Hematopoietic multipotent progenitor cell treated with erythropoietin and hydrocortisone succinate and interleukin-3 and kit ligand, for 6 days (in vitro differentiated cells): ENCODE data around the gene DYNC1I2.
"Not testable (repeated sequence)": the region's sequence is repeated elsewhere in the genome, so short reads cannot be mapped to it uniquely, and the experiment has no call there.

Experiments
- DNase-seq: peaks from one replicate; pipeline ENCODE4 v3.0.0-alpha.2; 2015

The DYNC1I2 gene

DNA sequence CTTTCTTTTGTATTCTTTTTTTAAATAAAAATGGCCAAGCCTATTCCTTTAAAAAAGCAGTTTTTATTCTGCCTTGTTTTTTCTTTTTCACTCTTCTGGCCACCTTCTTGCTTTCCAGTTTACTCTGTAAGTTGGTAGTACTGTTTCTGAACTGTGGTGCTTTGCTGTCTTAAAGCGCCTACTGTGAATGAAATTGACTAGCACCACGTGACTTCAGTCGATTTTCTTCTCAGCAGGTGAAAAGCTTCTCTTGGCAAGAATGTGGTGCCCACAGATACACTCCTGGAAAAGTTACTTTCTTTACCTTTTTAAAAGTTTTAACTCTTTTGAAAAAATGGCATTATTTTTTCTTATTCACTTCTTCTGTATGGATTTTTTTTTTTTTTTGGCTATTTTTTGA, 32.4 kb downstream of the DYNC1I2 start:
- DNase-seq = no peak

DNA sequence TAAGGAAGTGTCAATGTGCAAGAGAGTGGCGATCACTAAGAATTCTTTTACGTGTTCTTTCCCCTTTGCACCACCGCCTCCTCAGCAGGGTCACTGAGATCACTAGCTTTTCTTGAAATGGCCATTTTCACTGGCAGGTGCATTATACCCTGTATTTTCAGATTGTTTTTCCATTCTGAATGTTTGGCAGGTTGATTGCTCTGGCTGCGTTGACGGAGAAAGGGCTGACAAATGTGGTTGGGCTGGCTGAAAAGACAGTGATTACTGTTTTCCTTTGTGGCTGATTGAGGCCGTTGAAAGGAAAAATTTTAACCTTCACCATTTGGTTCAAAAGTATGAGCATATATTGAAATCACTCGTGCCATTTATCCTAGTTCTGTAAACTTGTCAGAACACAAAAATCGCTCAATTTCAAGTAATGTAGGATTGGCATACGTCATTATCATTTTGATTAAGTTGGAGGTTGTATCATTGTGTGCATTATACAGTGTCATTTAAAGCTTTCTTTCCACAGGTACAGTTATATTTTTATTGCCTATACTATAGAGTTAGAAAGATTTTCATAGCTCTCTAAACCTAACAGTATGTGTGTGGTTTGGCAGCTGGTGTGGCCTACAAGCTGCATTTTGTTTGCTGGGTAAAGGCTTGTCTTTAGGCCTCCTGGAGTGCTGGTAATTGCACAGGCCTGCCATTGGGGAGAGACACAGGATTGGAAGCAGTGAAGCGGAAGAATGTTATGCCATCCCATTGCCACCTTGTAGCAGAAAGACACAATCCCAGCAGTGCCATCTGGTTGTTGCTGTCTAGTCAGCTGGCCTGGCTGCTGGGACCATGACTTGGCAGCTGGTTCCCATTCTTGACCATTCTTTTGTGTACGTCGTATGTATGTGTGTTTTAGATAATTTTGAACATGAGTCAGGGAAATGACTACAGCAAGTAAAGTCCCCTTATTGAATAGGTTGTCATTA, 36.7 kb downstream of the DYNC1I2 start:
- DNase-seq = peak; percentile 13

DNA sequence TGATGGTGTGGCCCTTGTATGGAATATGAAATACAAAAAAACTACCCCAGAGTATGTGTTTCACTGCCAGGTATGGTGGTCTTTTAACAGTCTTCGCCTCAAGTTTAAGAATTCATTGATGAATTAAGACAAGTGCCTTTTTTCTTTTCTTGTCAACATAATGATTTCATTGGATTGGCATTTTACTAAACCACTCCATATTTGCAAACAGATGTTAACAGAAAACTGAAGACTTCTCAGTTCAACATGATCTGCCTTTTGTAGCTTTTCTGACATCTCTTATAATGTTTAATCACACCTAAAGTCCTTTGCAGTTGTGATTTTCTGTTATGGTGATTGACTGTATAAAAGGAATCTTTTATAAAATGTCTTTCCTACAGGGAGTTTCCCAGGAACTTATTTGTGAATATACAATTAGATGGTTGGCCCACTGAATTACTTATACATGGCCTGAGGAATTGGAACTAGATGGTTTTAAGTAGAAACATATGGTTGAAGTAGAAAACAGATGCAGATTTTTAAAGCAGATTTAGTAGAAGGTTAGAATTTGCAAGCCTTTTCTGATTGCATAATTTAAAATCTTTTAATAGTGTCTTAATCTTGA, 39.7 kb downstream of the DYNC1I2 start:
- DNase-seq = no peak

DNA sequence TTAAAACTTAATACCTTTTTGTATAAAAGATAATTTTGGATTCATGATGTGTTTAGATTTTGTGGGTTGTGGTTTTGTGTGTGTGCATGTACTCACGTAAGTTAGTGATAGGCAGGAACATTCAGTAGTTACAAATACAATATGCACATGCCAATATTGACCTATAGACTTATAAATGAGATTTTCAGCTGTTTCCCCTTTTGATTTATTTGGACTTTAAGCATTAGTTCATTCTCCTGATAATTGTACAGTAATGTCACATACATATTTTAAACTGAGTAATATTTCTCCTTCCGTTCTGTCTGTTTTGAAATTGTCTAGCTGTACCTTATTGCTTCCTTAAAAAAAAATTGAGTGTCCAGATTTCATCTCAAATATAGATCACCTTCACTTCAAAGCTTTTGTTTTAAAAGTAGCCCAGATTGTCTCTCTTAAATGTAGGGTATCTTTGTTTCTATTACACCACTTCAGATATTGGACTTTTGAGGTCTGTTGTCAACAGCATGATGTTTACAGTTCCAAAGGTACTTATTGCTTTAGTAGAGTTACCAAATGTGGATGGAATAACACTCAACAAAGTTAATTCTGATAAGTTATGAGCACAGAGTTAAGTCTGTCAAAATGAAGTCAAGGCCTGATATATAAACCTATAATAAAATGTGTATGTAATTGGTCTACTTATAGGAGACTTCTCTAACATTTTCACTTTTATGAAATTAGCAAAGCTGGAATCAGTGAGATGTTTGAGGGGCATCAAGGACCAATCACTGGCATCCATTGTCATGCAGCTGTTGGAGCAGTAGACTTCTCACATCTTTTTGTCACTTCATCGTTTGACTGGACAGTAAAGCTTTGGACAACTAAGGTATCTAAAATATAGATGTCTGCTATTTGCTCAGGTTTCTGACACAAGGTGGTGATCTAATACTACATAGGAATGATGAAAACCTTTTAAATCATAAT, 42.0 kb downstream of the DYNC1I2 start:
- no peak for DNase-seq

DNA sequence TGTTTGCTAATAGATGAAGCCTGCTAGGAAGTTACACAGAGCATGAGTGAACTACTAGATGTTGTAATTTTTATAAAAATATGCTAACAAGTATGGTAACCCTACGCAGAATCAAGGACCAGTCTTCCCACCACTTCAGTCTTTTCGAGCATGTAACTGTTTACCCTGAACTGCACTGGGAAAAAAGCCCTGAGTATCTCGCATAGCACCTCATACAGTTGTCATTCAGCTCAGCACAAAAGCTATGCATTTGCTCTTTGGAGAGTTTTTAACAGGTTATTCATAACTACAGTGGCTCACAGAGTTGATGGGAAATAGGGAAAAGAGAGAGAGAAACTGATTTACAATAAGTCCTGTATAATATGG, 42.7 kb downstream of the DYNC1I2 start:
- no peak for DNase-seq

DNA sequence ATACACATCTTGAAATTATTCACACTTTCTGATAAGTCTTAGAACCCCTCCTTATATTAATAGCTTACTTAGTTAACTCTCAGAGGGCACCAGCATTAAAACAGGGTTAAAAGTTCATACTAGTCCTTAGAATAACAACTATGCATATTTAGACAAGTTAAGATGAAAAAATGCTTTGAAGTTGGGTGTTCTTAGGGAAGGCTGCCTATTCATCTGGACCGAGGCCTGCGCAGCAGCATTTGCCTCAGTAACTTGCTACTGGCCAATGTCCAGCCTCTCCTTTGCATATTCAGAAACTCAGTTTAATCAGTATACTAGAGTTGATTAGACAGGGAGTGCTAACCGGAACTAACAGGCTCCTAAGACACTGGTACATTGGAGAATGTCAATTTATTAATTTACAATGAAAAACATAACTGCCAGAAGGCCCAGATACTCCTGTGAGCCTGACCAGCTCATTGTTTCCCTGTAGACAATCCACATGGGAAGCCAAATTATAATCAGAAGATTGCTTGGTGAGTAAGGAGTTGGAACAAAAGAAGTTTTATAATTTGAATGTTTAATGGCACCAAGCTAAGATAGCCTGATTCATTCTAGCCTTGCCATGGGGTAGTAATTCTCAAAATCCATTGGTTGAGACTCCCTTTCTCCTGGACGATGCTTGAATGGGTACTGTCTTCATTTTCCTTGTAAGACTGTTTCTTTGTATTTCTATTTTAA, 48.9 kb downstream of the DYNC1I2 start:
- DNase-seq = no peak

DNA sequence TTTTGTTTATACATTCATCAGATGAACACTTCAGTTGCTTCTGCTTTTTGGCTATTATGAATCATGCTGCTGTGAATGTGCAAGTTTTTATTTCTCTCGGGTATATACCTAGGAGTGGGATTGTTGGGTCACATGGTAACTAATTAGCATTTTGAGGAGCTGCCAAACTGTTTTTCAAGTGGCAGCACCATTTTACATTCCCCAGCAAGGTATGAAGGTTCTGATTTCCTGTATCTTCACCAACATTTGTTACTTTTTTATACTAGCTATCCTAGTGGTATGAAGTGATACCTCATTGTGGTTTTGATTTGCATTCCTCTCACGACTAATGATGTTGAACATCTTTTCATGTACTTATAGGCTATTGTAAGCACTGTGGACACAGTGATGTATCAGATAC, 53.9 kb downstream of the DYNC1I2 start:
- no peak for DNase-seq

DNA sequence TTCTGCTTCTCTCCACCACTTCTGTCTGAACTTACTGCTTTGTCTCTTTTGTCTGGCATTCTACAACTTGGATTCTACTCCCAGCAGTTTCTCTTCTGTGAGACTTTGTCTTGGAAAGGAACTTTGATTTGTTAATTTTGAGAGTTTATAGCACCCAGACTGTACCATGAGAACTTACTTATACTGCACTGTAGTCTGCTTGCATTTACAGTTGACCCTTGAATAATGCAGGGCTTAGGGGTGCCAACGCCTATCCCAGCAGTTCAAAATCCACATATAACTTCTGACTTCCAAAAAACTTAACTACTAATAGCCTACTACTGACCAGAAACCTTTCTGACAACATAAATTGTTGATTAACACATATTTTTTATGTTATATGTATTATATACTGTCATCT, 55.5 kb downstream of the DYNC1I2 start:
- no peak for DNase-seq

DNA sequence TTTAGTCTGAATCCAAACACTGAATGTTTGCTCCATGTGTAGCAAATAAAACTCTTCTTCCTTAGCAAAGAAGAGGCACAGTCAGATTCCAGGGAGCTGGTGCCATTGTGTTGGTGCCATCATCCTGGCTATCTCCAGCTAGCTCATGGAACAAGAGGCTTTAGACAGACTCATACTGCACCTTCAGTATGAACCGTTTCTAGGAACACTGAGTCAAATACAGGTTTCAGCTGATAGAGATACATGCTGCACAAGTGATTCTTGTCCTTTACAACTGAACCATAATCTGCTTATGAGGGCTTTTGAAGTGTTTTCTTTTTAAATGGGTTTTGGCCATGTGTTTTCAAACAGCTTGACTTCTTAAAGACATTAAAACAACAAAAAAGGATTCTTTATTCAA, 57.9 kb downstream of the DYNC1I2 start:
- no peak for DNase-seq

DNA sequence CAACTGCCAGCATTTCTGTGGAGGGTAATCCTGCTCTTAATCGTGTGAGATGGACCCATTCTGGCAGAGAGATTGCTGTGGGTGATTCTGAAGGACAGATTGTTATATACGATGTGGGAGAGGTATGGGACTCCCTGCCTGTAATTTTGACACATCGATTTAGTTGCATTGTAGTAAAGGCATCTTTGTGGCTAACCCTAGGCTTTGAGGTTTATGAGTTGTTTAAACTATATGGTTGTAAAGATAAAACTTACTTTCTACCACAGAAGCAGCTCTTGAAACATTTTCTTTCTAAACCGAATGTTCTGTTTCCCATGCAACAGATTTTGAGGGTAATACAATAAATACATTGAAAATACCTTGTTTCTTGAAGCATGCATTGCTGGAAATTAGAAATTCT, 58.5 kb downstream of the DYNC1I2 start:
- DNase-seq = no peak

DNA sequence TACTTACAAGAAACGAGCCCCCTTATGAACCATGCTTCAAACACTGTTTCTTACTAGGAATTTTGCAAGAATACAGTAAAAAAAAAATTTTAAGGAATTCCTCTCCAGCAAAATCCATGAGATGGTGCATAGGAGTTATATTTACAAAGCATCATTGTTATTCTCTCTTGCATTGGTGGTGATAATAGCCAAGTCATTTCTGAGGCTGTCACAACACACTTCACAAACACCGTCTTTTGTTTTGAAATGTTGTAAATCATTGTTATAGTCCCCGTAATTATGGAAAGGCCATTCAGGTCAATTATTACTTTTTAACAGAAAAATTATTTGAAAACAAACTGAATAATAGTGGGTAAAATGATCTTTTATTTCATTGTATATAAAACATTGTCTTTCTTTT, 60.1 kb downstream of the DYNC1I2 start:
- DNase-seq = no peak

DNA sequence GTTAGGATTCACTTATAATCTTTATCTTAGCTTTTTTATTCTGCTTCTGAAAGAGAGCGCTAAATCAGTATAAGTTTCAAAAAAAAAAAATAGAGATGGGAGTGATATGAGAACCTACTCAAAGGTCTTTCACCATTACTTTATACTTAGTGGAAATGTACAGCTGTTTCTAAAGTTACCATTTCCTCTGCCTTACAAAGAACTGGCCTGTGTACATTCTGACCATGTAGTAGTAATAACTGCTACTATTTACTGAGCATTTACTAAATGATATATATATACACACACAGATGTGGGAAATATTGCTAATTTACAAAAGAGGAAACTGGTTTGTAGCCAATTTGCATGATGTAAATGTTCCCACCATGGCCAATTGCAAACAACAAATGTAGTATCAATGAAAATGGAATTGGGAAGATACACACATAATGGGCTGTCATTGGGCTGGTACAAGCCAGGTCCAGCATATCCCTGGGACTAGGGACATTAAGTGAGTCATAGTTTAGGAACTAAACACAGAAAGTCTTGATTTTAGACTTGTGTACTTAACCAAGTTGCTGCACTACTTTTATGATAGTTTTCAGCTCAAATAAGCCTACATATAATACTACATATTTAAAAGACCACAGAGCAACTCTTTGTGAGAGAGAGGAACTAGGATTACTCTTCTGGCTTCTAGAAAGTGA, 67.1 kb downstream of the DYNC1I2 start:
- DNase-seq = no peak

DNA sequence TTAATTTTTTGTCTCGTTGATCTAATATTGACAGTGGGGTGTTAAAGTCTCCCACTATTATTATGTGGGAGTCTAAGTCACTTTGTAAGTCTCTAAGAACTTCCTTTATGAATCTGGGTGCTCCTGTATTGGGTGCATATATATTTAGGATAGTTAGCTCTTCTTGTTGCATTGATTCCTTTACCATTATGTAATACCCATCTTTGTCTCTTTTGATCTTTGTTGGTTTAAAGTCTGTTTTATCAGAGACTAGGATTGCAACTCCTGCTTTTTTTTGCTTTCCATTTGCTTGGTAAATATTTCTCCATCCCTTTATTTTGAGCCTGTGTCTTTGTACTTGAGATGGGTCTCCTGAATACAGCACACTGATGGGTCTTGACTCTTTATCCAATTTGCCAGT, 71.5 kb downstream of the DYNC1I2 start:
- DNase-seq = not testable (repeated sequence)

DNA sequence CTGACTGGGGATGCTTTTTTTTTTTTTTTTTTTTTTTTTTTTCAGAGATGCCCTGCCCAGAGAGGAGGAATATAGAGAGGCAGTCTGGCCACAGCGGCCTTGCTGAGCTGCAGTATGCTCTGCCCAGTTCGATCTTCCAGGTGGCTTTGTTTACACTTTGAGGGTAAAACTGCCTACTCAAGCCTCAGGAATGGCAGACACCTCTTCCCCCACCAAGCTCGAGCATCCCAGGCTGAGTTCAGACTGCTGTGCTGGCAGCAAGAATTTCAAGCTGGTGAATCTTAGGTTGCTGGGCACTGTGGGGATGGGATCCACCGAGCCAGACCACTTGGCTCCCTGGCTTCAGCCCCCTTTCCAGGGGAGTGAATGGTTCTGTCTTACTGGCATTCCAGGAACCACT, 73.9 kb downstream of the DYNC1I2 start:
- DNase-seq = not testable (repeated sequence)

DNA sequence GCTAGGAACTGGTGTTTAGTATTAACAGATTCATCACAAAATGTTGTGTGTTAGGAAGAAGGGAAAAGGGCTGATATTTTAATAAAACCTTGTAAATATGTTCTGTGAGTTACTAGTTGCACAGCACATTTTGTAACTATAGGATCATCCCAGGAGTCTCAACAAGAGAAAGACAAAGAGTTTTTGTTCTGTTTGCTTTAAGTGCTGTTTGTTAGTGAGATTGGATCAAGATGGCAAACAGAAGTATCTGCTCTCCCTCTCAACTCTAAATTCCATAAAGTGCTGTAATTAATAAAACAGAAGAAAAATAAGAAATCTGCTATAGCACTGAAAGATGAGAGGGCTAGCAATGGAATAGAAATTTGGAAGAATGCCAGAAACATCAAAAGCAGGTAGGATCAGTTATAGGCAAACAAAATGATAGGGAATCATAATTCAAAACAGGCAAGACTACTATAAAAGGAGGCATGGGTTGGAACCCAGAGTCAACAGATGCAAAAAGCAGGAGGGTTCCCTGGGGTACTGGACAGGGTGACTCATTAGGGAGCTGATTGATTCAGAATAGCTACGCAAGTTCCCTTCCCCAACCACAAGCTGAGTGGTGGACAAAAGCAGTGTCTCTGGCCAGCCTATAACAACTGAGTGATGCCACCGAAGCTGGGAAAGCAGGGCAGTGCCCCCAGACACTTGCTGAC, 75.8 kb downstream of the DYNC1I2 start:
- no peak for DNase-seq

DNA sequence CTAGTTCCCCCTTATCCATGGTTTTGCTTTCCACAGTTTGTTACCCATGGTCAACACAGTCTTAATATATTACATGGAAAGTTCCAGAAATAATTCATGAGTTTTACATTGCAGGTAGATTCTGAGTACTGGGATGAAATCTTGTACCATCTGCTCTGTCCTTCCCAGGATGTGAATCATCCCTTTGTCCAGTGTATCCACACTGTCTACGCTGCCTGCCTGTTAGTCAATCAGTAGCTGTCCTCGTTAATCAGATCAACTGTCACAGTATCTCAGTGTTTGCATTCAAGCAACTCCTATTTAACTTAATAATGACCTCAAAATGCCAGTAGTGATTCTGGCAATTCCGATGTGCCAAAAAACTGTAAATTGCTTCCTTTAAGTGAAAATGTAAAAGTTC, 76.3 kb downstream of the DYNC1I2 start:
- DNase-seq = no peak

DNA sequence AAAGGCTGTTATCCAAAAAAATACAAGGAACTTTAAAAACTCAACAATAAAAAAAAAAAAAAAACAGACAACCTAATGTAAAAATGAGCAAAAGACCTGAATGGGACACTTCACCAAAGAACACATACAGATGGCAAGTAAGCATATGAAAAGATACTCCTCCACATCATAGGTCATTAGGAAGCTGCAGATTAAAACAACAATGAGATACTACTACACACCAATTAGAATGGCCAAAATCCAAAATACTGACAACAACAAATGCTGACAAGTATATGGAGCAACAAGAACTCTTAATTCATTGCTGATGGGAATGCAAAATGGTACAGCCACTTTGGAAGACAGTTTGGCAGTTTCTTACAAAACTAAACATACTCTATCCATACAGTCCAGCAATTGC, 84.2 kb downstream of the DYNC1I2 start:
- DNase-seq = no peak

DNA sequence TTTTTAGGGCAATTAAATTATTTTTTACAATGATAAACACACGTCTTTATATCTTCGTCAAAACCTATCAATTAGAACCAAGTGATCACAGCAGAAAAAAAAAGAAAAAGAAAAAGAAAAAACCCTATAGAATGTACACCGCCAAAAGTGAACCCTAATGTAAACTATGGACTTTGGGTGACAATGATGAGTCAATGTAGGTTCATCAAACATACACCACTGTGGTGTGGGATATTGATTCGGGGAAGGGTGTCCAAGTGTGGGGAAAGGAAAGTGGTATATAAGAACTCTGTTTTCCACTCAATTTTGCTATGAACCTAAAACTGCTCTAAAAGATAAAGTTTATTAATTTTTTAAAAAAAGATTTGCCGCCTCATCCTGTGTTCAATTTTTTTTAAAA, 85.1 kb downstream of the DYNC1I2 start:
- DNase-seq = no peak

DNA sequence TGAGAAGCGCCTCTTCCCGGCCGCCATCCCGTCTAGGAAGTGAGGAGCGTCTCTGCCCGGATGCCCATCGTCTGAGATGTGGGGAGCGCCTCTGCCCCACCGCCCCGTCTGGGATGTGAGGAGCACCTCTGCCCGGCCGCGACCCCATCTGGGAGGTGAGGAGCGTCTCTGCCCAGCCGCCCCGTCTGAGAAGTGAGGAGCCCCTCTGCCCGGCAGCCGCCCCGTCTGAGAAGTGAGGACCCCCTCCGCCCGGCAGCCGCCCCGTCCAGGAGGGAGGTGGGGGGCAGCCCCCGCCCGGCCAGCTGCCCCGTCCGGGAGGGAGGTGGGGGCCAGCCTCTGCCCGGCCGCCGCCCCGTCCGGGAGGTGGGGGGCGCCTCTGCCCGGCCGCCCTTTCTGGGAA, 87.3 kb downstream of the DYNC1I2 start:
- not testable (repeated sequence) for DNase-seq

DNA sequence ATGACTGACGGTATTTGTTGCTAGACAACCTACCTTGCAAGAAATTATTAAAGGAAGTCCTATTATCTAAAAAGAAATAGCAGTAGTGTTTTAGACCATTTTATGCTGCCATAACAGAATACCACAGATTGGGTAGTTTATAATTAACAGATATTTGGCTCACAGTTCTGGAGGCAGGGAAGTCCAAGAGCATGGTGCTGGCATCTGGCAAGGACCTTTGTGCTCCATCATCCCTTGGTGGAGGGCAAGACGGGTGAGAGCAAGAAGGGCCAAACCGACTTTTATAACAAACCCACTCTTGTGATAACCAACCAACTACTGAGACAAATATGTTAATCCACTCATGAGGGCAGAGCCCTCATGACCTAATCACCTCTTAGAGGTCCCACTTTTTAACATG, 91.2 kb downstream of the DYNC1I2 start:
- DNase-seq = no peak

DNA sequence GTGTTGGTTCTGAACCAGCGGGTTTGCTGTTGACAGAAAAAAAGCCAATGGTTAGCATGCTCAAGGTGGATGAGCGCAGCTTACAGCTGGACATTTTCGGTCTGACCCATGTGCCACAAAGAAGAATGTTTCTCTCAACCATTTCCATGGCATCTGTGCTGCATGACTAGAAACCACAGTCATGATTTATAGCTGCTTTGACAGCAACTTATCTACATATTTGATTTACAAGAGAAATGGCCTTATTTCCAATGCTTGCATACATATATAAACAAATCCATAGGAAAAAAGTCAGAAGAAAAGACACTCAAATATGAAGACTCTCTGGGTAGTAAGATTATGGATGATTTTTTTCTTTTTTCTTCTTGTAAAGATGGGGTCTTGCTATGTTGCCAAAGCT, 98.2 kb downstream of the DYNC1I2 start:
- DNase-seq = no peak
